GM19452 (cell line): ENCODE data around the gene MAP3K19.

Experiments used
- ATAC-seq: cut with Tn5 transposase; IDR thresholded peaks from one replicate; pipeline ENCODE4 v1.9.1; 2021; ENCODE audit not compliant: unreplicated experiment

The MAP3K19 gene

GRCh38 chr2:134934641-134935040 is 112.6 kb downstream of the MAP3K19 start:
- no peak for ATAC-seq

- no peak for ATAC-seq
Observed at GRCh38 chr2:134934150-134934549, 113.1 kb downstream of the MAP3K19 start.

- no peak for ATAC-seq
Observed at GRCh38 chr2:134933732-134934131, 113.5 kb downstream of the MAP3K19 start.

- ATAC-seq: no peak
Observed at GRCh38 chr2:134932864-134933526, 114.3 kb downstream of the MAP3K19 start.

GRCh38 chr2:134927195-134927594 is 120.1 kb downstream of the MAP3K19 start:
- ATAC-seq: no peak

GRCh38 chr2:134926231-134926931 is 120.9 kb downstream of the MAP3K19 start:
- no peak for ATAC-seq

- no peak for ATAC-seq
Observed at GRCh38 chr2:134924912-134925311, 122.3 kb downstream of the MAP3K19 start.

- ATAC-seq: no peak
Observed at GRCh38 chr2:134919341-134920210, 127.7 kb downstream of the MAP3K19 start.

GRCh38 chr2:134918526-134919340 is 128.5 kb downstream of the MAP3K19 start, which contains the start of gene CCNT2:
CCNT2 (plus strand) TSS chr2:134918822; CDS start chr2:134918855, 33 bp downstream.
- ATAC-seq: peak; percentile 75

- ATAC-seq: peak; percentile 79
Observed at GRCh38 chr2:134917888-134918525, 129.2 kb downstream of the MAP3K19 start.

- no peak for ATAC-seq
Observed at GRCh38 chr2:134917360-134917865, 129.8 kb downstream of the MAP3K19 start.
